GM12864 (cell line): ENCODE measurements around the gene SHISA5.
"Not testable (repeated sequence)": the region's sequence is repeated elsewhere in the genome, so short reads cannot be mapped to it uniquely, and the experiment has no call there.

Experiments
- DNase-seq: peaks from one replicate; pipeline ENCODE4 v3.0.0-alpha.2; 2011; ENCODE audit warnings: low read depth
- H3K4me3 ChIP-seq: 2 replicates; pipeline ENCODE4 v1.5.1; 2011; ENCODE audit warnings: mild to moderate bottlenecking, low read depth, low read length, control low read depth
- TF ChIP-seq, protein P1 (sequence below): IDR thresholded peaks from 2 replicates; pipeline ENCODE4 v1.5.1; 2011; ENCODE audit warnings: low read depth, mild to moderate bottlenecking, moderate library complexity, low read length, control low read depth, inconsistent platforms; ENCODE audit errors: missing control alignments

The SHISA5 gene

DNA sequence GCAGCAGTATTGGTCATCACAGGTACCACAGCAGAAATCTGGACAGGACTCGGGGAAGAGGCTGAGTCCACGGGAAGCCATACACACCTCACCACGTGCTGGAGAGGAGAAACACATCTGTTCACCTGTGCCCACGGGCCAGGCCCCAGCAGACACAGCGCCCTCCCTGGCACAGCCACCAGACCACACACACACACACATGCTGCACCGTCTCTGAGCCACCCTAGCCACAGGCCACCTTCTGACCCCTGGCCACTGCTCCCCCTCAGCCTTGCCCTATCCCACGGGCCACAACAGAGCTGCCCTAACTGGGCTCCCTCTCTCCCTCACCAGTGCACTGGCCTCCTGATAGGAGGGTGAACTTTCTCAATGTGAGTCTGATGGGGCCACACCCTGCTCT is 2.8 kb downstream of the SHISA5 start:
- no peak overlapping the region for H3K4me3 ChIP-seq
- no peak for DNase-seq
- TF ChIP-seq, protein P1, sequence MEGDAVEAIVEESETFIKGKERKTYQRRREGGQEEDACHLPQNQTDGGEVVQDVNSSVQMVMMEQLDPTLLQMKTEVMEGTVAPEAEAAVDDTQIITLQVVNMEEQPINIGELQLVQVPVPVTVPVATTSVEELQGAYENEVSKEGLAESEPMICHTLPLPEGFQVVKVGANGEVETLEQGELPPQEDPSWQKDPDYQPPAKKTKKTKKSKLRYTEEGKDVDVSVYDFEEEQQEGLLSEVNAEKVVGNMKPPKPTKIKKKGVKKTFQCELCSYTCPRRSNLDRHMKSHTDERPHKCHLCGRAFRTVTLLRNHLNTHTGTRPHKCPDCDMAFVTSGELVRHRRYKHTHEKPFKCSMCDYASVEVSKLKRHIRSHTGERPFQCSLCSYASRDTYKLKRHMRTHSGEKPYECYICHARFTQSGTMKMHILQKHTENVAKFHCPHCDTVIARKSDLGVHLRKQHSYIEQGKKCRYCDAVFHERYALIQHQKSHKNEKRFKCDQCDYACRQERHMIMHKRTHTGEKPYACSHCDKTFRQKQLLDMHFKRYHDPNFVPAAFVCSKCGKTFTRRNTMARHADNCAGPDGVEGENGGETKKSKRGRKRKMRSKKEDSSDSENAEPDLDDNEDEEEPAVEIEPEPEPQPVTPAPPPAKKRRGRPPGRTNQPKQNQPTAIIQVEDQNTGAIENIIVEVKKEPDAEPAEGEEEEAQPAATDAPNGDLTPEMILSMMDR: no peak

GRCh38 chr3:48500656-48501055 is 3.3 kb downstream of the SHISA5 start:
- H3K4me3 ChIP-seq: no peak overlapping the region
- TF ChIP-seq, protein P1: no peak
- no peak for DNase-seq

- no peak overlapping the region for H3K4me3 ChIP-seq
- no peak for DNase-seq
- TF ChIP-seq, protein P1: no peak
Measured at GRCh38 chr3:48493203-48493501, 10.8 kb downstream of the SHISA5 start.

- H3K4me3 ChIP-seq: no peak overlapping the region
- TF ChIP-seq, protein P1: no peak
- DNase-seq: no peak
Measured at GRCh38 chr3:48492461-48493202, 11.3 kb downstream of the SHISA5 start.

GRCh38 chr3:48486952-48487351 is 17.0 kb downstream of the SHISA5 start:
- no peak overlapping the region for H3K4me3 ChIP-seq
- DNase-seq: no peak
- TF ChIP-seq, protein P1: no peak

DNA sequence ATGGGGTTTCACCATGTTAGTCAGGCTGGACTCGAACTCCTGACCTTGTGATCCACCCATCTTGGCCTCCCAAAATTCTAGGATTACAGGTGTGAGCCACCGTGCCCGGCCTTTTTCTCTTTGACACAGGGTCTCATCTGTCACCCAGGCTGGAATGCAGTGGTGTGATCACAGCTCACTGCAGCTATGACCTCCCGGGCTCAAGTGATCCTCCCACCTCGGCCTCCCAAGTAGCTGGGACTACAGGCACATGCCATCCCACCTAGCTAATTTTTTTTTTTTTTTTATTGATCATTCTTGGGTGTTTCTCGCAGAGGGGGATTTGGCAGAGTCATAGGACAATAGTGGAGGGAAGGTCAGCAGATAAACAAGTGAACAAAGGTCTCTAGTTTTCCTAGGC is 21.2 kb downstream of the SHISA5 start:
- H3K4me3 ChIP-seq, DNase-seq: not testable (repeated sequence)

- not testable (repeated sequence) for H3K4me3 ChIP-seq
Measured at GRCh38 chr3:48480891-48481290, 23.1 kb downstream of the SHISA5 start.

GRCh38 chr3:48478626-48479555 is 25.1 kb downstream of the SHISA5 start:
- no peak overlapping the region for H3K4me3 ChIP-seq

More at GRCh38 chr3:48480891-48481290, 23.1 kb downstream of the SHISA5 start:
- not testable (repeated sequence) for DNase-seq

More at GRCh38 chr3:48478626-48479555, 25.1 kb downstream of the SHISA5 start:
- TF ChIP-seq, protein P1: no peak
- no peak for DNase-seq
